WTC11 (cell line): ENCODE results near the gene LSM4.

Experiments used
- CBFB ChIP-seq: sonication (generic); formaldehyde crosslinking; IDR thresholded peaks from 2 replicates; pipeline ENCODE4 v1.8.1; 2022; ENCODE audit warnings: mild to moderate bottlenecking, low read depth, missing genetic modification reagents
- FOXK1 ChIP-seq: sonication (generic); formaldehyde crosslinking; IDR thresholded peaks from 2 replicates; pipeline ENCODE4 v1.8.0; 2022; ENCODE audit warnings: mild to moderate bottlenecking, moderate library complexity, missing genetic modification reagents
- MAX ChIP-seq: sonication (generic); formaldehyde crosslinking; IDR thresholded peaks from 2 replicates; pipeline ENCODE4 v1.8.0; 2022; ENCODE audit warnings: mild to moderate bottlenecking, missing genetic modification reagents
- PRDM15 ChIP-seq: sonication (generic); formaldehyde crosslinking; IDR thresholded peaks from 2 replicates; pipeline ENCODE4 v1.8.0; 2022; ENCODE audit warnings: missing genetic modification reagents
- SMAD3 ChIP-seq: sonication (generic); formaldehyde crosslinking; IDR thresholded peaks from 2 replicates; pipeline ENCODE4 v1.8.0; 2022; ENCODE audit warnings: missing genetic modification reagents, mild to moderate bottlenecking, borderline replicate concordance
- SMAD4 ChIP-seq: sonication (generic); formaldehyde crosslinking; IDR thresholded peaks from 2 replicates; pipeline ENCODE4 v1.8.0; 2022; ENCODE audit warnings: mild to moderate bottlenecking, missing genetic modification reagents
- TEAD4 ChIP-seq: sonication (generic); formaldehyde crosslinking; IDR thresholded peaks from 2 replicates; pipeline ENCODE4 v1.8.0; 2022; ENCODE audit warnings: mild to moderate bottlenecking, missing genetic modification reagents
- USF1 ChIP-seq: sonication (generic); formaldehyde crosslinking; IDR thresholded peaks from 2 replicates; pipeline ENCODE4 v1.8.0; 2022; ENCODE audit warnings: mild to moderate bottlenecking, missing genetic modification reagents
- ZBTB21 ChIP-seq: sonication (generic); formaldehyde crosslinking; IDR thresholded peaks from 2 replicates; pipeline ENCODE4 v1.8.1; 2023; ENCODE audit warnings: mild to moderate bottlenecking, missing genetic modification reagents, borderline replicate concordance
- ZNF121 ChIP-seq: sonication (generic); formaldehyde crosslinking; IDR thresholded peaks from 2 replicates; pipeline ENCODE4 v1.8.0; 2023; ENCODE audit warnings: missing genetic modification reagents
- ZSCAN18 ChIP-seq: fragments of 250-450 bp; sonication (Bioruptor Pico); IDR thresholded peaks from 2 replicates; pipeline ENCODE4 v2.1.2; 2022; ENCODE audit warnings: mild to moderate bottlenecking, moderate library complexity
- TF ChIP-seq, protein P1 (sequence below): fragments of 200-600 bp; IDR thresholded peaks from 2 replicates; pipeline ENCODE4 v1.8.0; 2022; ENCODE audit warnings: antibody characterized with exemption
- TF ChIP-seq, protein P2 (sequence below): sonication (generic); formaldehyde crosslinking; IDR thresholded peaks from 2 replicates; pipeline ENCODE4 v1.8.1; 2022; ENCODE audit warnings: low read depth, mild to moderate bottlenecking, moderate library complexity, missing genetic modification reagents, borderline replicate concordance
- TF ChIP-seq, protein P3 (sequence below): sonication (generic); formaldehyde crosslinking; IDR thresholded peaks from 2 replicates; pipeline ENCODE4 v1.8.1; 2023; ENCODE audit warnings: mild to moderate bottlenecking, missing genetic modification reagents, moderate library complexity

DNA sequence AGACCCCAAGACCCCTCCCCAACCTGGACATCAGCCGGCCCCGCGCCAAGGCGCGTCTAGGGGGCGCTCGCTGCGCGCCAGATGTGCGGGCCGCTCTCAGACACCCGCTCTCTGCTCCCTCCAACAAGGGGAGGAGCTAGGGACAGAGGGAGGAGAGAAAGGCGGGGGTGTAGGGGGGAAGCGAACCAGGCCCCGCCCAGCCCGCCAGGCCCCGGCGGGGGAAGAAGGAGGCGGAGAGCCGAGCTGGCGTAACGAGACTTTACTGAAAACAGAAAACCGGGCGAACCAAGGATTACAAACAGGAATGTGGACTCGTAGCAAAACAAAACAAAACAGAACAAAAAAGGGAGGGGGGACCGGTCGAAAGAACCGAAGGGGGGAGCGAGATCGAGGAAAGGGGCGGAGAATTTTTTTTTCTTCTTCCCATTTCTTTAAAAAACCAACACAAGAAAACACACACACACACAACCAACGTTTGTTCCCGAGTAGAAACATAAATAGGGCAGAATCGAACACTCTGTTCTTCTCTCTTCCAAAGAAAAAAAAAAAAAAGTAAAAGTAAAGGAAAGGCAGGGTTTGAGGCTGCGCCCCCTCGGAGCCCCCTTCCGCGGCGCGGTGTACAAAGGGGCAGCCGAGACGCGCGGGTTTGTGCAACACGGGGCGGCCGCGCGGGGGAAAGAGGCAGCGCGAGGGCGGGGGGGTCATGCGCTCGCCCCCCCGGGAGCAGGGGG, 43.2 kb downstream of the LSM4 start:
- TF ChIP-seq, protein P1, sequence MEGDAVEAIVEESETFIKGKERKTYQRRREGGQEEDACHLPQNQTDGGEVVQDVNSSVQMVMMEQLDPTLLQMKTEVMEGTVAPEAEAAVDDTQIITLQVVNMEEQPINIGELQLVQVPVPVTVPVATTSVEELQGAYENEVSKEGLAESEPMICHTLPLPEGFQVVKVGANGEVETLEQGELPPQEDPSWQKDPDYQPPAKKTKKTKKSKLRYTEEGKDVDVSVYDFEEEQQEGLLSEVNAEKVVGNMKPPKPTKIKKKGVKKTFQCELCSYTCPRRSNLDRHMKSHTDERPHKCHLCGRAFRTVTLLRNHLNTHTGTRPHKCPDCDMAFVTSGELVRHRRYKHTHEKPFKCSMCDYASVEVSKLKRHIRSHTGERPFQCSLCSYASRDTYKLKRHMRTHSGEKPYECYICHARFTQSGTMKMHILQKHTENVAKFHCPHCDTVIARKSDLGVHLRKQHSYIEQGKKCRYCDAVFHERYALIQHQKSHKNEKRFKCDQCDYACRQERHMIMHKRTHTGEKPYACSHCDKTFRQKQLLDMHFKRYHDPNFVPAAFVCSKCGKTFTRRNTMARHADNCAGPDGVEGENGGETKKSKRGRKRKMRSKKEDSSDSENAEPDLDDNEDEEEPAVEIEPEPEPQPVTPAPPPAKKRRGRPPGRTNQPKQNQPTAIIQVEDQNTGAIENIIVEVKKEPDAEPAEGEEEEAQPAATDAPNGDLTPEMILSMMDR, result peak; percentile 76
- TF ChIP-seq ZBTB21 (CRISPR knock-in tag) (no peak), SMAD4 (CRISPR knock-in tag) (no peak), CBFB (CRISPR knock-in tag) (no peak), TEAD4 (CRISPR knock-in tag) (no peak), ZNF121 (CRISPR knock-in tag) (no peak), MAX (CRISPR knock-in tag) (peak; percentile 27; the same call in 1 of the 2 replicates), FOXK1 (CRISPR knock-in tag) (no peak), PRDM15 (CRISPR knock-in tag) (no peak), ZSCAN18 (CRISPR knock-in tag) (no peak), SMAD3 (CRISPR knock-in tag) (no peak), USF1 (0 out of 2 replicates have a peak, but pooled peaks have one; percentile 5)
- TF ChIP-seq, protein P2, sequence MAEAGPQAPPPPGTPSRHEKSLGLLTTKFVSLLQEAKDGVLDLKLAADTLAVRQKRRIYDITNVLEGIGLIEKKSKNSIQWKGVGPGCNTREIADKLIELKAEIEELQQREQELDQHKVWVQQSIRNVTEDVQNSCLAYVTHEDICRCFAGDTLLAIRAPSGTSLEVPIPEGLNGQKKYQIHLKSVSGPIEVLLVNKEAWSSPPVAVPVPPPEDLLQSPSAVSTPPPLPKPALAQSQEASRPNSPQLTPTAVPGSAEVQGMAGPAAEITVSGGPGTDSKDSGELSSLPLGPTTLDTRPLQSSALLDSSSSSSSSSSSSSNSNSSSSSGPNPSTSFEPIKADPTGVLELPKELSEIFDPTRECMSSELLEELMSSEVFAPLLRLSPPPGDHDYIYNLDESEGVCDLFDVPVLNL, result no peak
- TF ChIP-seq, protein P3, sequence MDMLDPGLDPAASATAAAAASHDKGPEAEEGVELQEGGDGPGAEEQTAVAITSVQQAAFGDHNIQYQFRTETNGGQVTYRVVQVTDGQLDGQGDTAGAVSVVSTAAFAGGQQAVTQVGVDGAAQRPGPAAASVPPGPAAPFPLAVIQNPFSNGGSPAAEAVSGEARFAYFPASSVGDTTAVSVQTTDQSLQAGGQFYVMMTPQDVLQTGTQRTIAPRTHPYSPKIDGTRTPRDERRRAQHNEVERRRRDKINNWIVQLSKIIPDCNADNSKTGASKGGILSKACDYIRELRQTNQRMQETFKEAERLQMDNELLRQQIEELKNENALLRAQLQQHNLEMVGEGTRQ (CRISPR knock-in tag), result no peak
